ENCODE results near the gene CDH23. TPM values are rescaled to one million over a fixed set of nuclear protein-coding genes. Genes with fewer than 3 reads are reported as not detected.

CDH23 gene
- total RNA-seq, 3 donors from 2014 or later: 1.8 to 3.6 (median 3.0) TPM

DNA sequence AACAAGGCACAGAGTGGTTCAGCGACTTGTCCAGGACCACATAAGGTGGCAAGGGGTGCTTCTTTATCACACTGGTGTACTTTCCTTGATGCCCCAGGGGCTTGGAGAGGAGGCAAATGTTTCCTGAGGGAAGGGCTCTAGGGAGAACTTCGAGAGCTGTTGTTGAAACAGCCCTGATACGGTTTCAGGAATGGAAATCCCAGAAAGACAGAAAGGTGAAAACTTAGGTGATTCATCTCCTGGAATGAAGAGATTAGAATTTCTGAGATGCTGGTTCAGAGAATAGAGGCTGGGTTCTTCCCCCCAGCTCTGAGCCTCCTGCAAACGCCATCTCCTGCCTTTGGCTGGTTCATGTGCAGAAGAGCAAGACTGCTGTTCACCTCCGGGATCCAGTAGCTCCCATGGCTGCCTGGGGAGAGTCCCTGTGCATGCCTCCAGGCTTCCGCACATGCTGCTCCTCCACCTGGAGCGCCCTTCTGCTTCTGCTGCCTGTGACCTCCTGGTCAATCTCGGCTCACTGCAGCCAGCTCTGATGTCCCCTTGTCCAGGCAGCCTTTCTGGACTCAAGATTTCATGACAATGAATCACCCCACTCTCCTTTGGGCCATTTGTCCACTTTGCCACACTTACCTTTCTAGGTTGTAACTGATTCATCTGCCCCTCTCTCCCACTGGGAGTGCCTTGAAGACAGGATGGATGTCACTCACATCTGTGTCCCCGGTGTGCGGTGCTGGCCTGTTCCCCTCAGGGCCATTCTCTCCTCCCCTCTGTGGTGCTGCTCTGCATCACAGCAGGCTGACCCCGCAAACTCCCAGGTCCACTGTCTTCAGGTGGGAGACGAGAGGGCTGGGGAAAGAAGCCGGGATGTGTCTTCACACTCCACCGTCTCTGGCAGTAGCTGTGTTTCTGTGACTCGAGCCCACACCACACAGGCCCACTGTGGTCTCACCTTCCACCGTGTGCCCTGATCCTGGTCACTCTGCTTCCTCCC, 3.6 kb upstream of the CDH23 start:
- intact Hi-C loops (cut with DNase I, micrococcal nuclease): loop anchor here (10.0 kb wide), 1 partner anchor 172 kb away; no protein-coding TSS in a partner anchor
- TF ChIP-seq, protein P1, sequence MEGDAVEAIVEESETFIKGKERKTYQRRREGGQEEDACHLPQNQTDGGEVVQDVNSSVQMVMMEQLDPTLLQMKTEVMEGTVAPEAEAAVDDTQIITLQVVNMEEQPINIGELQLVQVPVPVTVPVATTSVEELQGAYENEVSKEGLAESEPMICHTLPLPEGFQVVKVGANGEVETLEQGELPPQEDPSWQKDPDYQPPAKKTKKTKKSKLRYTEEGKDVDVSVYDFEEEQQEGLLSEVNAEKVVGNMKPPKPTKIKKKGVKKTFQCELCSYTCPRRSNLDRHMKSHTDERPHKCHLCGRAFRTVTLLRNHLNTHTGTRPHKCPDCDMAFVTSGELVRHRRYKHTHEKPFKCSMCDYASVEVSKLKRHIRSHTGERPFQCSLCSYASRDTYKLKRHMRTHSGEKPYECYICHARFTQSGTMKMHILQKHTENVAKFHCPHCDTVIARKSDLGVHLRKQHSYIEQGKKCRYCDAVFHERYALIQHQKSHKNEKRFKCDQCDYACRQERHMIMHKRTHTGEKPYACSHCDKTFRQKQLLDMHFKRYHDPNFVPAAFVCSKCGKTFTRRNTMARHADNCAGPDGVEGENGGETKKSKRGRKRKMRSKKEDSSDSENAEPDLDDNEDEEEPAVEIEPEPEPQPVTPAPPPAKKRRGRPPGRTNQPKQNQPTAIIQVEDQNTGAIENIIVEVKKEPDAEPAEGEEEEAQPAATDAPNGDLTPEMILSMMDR (IDR thresholded peaks at IDR 0.05): no peak
- no peak for ATAC-seq
- no peak for DNase-seq
- H3K4me3 ChIP-seq: no peak overlapping the region
- no peaks in the 10 kb centered on the region for H3K36me3 ChIP-seq (ENCODE audit: low read depth)
- peaks cover 10% of the 10 kb centered on the region for H3K4me1 ChIP-seq (ENCODE audit: low read depth)
- H3K9me3 ChIP-seq: no peaks in the 10 kb centered on the region

DNA sequence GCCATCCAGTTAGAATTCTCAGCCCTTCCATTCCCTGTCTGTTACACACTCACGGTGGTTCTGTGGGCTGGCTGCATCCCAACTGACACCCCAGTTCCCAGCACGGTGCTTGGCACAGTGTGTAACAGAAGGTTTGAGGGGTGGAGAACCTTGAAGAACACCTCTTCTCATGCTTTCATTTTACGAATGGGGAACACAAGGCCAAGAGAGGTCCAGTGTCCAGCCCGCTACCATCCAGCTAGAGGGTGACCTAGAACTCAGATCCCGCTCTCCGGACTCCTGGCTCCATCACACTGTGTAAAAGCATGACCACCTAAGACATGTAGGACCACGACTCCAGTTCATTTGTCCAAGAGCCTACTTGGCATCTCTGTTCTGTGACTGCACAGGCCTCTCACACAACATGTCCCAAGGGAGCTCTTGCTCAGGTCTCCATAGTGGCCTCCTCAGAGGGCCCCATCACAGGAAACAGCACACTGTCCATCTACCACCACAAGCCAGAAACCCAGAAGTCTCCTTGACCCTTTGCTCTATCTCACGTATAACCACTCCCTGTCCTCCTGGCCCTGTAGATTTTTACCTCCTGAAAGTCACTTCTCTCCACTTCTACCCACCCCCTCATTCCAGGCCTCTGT, 2.8 kb upstream of the CDH23 start:
- intact Hi-C loops (cut with DNase I, micrococcal nuclease): loop anchor here (10.0 kb wide), 1 partner anchor 171 kb away; no protein-coding TSS in a partner anchor
- ATAC-seq (no peak), DNase-seq (no peak)
- Histone ChIP-seq H3K9me3 (no peaks in the 10 kb centered on the region), H3K36me3 (ENCODE audit: low read depth) (no peaks in the 10 kb centered on the region), H3K4me1 (ENCODE audit: low read depth) (peaks cover 10% of the 10 kb centered on the region), H3K4me3 (no peak overlapping the region)
- TF ChIP-seq, protein P1 (IDR thresholded peaks at IDR 0.05): no peak

DNA sequence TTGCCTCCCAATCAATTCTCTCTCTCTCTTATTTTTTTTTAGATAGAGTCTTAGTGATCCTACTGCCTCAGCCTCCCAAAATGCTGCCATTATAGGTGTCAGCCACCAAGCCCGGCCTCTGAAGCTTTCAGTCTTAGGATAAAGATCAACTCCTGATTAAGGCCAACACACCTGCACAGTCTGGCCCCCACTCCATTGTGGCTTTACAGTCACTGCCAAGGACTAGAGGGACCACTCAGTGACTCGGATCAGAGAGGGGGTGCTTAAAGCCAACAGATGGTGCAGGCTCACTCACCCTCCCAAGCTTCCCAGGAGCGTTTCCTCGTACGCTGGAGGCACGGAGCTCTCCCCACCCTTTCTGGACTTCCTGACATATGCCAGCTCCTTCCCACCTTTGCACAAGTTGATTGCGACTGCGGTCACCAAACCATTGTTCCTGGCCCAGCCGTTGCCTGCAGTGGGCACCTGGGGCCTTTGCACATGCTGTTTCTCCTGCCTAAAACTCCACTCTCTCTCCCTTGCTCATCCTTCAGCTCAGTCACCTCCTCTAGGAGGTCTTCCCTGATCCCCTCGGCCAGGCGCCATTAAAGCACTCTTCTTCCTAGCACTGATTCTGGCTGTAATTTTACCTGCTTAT, 1.7 kb upstream of the CDH23 start:
- intact Hi-C loops (cut with DNase I, micrococcal nuclease): loop anchor here (10.0 kb wide), 1 partner anchor 170 kb away; no protein-coding TSS in a partner anchor
- no peaks in the 10 kb centered on the region for H3K9me3 ChIP-seq

DNA sequence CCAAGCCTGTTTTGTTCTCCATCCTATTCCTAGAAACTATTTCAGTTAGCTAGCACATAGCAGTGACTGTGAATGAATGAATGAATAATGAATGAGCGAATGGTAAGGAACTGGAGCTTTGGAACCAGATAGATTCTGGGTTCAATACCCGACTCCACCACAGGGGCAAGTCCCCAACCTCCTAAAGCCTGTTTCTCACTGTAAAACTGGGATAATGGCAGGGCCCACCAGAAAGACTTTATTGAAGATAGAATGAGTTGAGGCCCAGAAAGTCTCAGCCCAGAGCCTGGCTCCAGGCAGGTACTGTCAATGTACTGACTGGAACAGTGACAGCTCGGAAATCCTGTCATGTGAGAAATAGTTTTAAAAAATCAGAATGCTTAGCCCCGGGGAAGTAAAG, 1.1 kb upstream of the CDH23 start:
- TF ChIP-seq, protein P1 (IDR thresholded peaks at IDR 0.05): no peak
- no peaks in the 10 kb centered on the region for H3K36me3 ChIP-seq (ENCODE audit: low read depth)
- DNase-seq (no peak), ATAC-seq (no peak)
- H3K9me3 ChIP-seq: no peaks in the 10 kb centered on the region
- H3K4me1 ChIP-seq (ENCODE audit: low read depth): peaks cover 10% of the 10 kb centered on the region
- H3K4me3 ChIP-seq: no peak overlapping the region
- intact Hi-C loops (cut with DNase I, micrococcal nuclease): loop anchor here (10.0 kb wide), 1 partner anchor 169 kb away; no protein-coding TSS in a partner anchor

More for the DNA sequence above, 1.7 kb upstream of the CDH23 start:
- Histone ChIP-seq H3K36me3 (ENCODE audit: low read depth) (no peaks in the 10 kb centered on the region), H3K4me3 (no peak overlapping the region), H3K4me1 (ENCODE audit: low read depth) (peaks cover 10% of the 10 kb centered on the region)
- DNase-seq: no peak
- no peak for ATAC-seq
- TF ChIP-seq, protein P1 (IDR thresholded peaks at IDR 0.05): no peak

DNA sequence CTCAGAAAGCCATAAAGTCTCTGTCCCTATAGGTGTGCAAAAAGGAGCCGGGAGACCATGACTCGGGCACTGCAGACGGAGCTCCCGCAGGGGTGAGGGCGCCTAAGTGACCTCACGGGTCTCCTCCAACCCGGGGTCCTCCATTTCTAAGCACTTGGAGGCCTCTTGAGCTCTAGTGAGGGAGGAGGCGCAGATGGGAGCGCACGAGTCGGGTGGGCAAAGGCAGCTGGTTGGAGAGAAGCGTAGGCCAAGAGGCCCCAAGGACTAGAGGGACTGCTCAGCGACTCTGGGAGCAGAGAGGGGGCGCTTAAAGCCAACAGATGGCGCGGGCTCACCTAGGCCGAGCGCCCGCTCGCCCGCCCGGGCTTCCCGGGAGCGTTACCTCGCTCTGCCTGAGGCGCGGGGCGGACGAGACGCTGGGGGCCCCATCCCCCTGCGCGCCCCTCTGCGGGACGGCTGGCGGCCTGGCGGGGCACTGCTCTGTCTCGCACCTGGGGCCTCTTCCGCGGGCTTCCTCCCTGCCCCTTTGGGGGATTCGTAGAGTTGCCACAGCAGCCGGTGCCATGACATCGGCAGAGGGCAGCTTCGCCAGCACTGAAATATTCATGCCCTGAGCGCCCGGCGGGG, 523 bp upstream of the CDH23 start:
- ATAC-seq: peak; percentile 60
- Histone ChIP-seq H3K36me3 (ENCODE audit: low read depth) (no peaks in the 10 kb centered on the region), H3K4me1 (ENCODE audit: low read depth) (peaks cover 10% of the 10 kb centered on the region), H3K4me3 (no peak overlapping the region), H3K9me3 (no peaks in the 10 kb centered on the region)
- TF ChIP-seq, protein P1 (IDR thresholded peaks at IDR 0.05): no peak
- peak in 2 of 3 donors; percentile 44 to 61 for DNase-seq
- intact Hi-C loops (cut with DNase I, micrococcal nuclease): loop anchor here (10.0 kb wide), 1 partner anchor 169 kb away; no protein-coding TSS in a partner anchor
